Lower leg skin (tissue), 3 donors: ENCODE data around the gene STAT5B.

Experiments
- POLR2A ChIP-seq, 2 donors: fragments of 450-650 bp; IDR thresholded peaks; one replicate each; pipeline ENCODE4 v1.6.1; 2016 to 2017; ENCODE audit warnings: antibody characterized with exemption in 2 of 2, mild to moderate bottlenecking in 1 of 2, moderate library complexity in 1 of 2
- TF ChIP-seq, protein P1 (sequence below), 3 donors: fragments of 450-650 bp; IDR thresholded peaks; one replicate each; pipeline ENCODE4 v1.5.1; 2016; ENCODE audit warnings: antibody characterized with exemption in 3 of 3, mild to moderate bottlenecking in 3 of 3, moderate library complexity in 2 of 3

DNA sequence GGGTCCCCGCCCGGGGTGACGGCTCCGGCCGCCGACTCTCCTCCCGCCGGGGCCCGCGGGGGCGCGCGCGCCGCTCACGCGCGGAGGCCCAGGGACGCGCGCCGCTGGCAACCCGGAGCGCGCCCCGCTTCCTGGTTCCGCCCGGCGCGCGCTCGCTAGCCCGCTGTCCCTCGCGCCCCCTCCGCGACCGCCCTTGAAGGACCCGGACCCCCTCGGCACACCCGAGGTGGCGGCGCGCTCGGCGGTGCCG, at the start of gene STAT5B:
- TF ChIP-seq, protein P1, sequence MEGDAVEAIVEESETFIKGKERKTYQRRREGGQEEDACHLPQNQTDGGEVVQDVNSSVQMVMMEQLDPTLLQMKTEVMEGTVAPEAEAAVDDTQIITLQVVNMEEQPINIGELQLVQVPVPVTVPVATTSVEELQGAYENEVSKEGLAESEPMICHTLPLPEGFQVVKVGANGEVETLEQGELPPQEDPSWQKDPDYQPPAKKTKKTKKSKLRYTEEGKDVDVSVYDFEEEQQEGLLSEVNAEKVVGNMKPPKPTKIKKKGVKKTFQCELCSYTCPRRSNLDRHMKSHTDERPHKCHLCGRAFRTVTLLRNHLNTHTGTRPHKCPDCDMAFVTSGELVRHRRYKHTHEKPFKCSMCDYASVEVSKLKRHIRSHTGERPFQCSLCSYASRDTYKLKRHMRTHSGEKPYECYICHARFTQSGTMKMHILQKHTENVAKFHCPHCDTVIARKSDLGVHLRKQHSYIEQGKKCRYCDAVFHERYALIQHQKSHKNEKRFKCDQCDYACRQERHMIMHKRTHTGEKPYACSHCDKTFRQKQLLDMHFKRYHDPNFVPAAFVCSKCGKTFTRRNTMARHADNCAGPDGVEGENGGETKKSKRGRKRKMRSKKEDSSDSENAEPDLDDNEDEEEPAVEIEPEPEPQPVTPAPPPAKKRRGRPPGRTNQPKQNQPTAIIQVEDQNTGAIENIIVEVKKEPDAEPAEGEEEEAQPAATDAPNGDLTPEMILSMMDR (IDR thresholded peaks at IDR 0.05): no peak
- no peak for TF ChIP-seq POLR2A (IDR thresholded peaks at IDR 0.05)
